Small intestine (tissue), 7 donors: ENCODE measurements around the gene WDR37. TPM values are rescaled to one million over a fixed set of nuclear protein-coding genes. Genes with fewer than 3 reads are reported as not detected.

Experiments
- DNase-seq, 2 donors: peaks; one replicate each; pipeline versions ENCODE4 v3.0.0 to v3.0.0-alpha.2; 2013
- FAIRE-seq: peaks from 2 replicates; lab custom pipeline; 2012; peaks lifted over from hg19 to GRCh38; lab: Jason Lieb, UNC
- H3K27ac ChIP-seq, 3 donors: one replicate each; pipeline ENCODE4 v1.5.1; 2013; ENCODE audit warnings: low read length in 2 of 3, mild to moderate bottlenecking in 2 of 3, control low read depth in 1 of 3, inconsistent platforms in 1 of 3, low read depth in 1 of 3, moderate library complexity in 1 of 3
- H3K27me3 ChIP-seq, 3 donors: one replicate each; pipeline ENCODE4 v1.6.1; 2013; ENCODE audit warnings: low read length in 3 of 3, inconsistent platforms in 1 of 3; ENCODE audit not compliant: control insufficient read depth in 3 of 3, insufficient read depth in 3 of 3
- H3K36me3 ChIP-seq, 3 donors: one replicate each; pipeline ENCODE4 v1.6.1; 2013; ENCODE audit warnings: low read length in 3 of 3, inconsistent platforms in 1 of 3, low read depth in 1 of 3, mild to moderate bottlenecking in 1 of 3, moderate library complexity in 1 of 3; ENCODE audit not compliant: control insufficient read depth in 3 of 3, insufficient read depth in 2 of 3
- H3K4me1 ChIP-seq, 3 donors: one replicate each; pipeline ENCODE4 v1.6.1; 2013; ENCODE audit warnings: low read length in 2 of 3, inconsistent platforms in 1 of 3, low read depth in 1 of 3, mild to moderate bottlenecking in 1 of 3, moderate library complexity in 1 of 3; ENCODE audit not compliant: control insufficient read depth in 3 of 3, insufficient read depth in 2 of 3
- H3K4me3 ChIP-seq, 3 donors: one replicate each; pipeline ENCODE4 v1.5.1; 2013; ENCODE audit warnings: low read length in 3 of 3, control low read depth in 1 of 3, inconsistent platforms in 1 of 3, low read depth in 1 of 3, mild to moderate bottlenecking in 1 of 3, moderate library complexity in 1 of 3
- H3K9me3 ChIP-seq, 2 donors: one replicate each; pipeline ENCODE4 v1.6.1; 2013; ENCODE audit warnings: low read depth in 1 of 2, low read length in 1 of 2; ENCODE audit not compliant: control insufficient read depth in 2 of 2, insufficient read depth in 1 of 2
- WGBS, 3 donors: extraction: QIAGEN DNeasy Blood & Tissue Kit; methylation state at CpG; one replicate each; pipeline ENCODE4 v1.1.7; 2013; 5-methylcytosine and 5-hydroxymethylcytosine counted together
- polyA plus RNA-seq, 4 donors: library from polyadenylated mRNA; stranded (reverse) in 3 of 4; unstranded in 1 of 4; fragments of 200-250 nt in 3 of 4; fragments of 120-200 nt in 1 of 4; gene quantifications; one replicate each; pipeline versions ENCODE4 v1.2.1 to v1.2.3, GENCODE V29; 2013
- donor health status: healthy with polysubstance abuse.
- donor health status: control.
- donor health status: control.
- donor health status: Bipolar disorder and iron deficiency.
- donor health status: healthy.

Gene WDR37
- polyA plus RNA-seq, 4 donors = 6.8 to 14.8 (median 7.7) TPM

- Histone ChIP-seq H3K36me3 (peaks cover 7 to 67% (median 9%) of the 10 kb centered on the region in 3 donors), H3K4me3 (no peak overlapping the region), H3K27ac (no peak overlapping the region), H3K4me1 (no peaks in the 10 kb centered on the region), H3K27me3 (no peaks in the 10 kb centered on the region), H3K9me3 (no peaks in the 10 kb centered on the region)
- 96 to 97% (median 96%) methylated on average over 27 of the region's 27 CpGs for WGBS, 3 donors
- FAIRE-seq (no peak), DNase-seq (no peak)
Measured at GRCh38 chr10:1096287-1096889, 40.2 kb downstream of the WDR37 start.

- DNase-seq = no peak
Measured at GRCh38 chr10:1097436-1097835, 41.3 kb downstream of the WDR37 start.

DNA sequence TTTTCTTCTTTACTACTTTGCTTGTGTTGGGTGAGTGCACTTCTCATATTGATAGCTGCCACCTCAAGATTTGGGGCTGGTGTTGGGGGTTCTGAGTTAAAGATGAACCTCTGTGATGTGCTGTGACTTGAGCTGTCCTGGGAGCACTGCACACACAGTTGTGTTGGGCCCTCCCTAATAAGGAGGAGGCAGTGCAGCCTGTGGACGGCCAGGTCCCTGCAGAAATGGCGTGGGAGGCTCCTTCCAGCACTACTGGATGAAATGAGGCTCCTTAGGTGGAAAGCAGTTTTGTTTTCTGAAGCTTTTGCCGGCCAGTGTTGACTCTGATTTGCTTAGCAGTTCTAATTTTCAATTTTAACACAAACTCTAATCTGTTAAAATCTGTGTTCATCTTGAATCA lies 44.0 kb downstream of the WDR37 start:
- DNase-seq (no peak), FAIRE-seq (no peak)
- H3K36me3 ChIP-seq = peaks cover 15 to 75% (median 16%) of the 10 kb centered on the region in 3 donors
- H3K27me3 ChIP-seq = no peaks in the 10 kb centered on the region
- H3K4me1 ChIP-seq = no peaks in the 10 kb centered on the region
- H3K4me3 ChIP-seq = no peak overlapping the region
- 76 to 82% (median 78%) methylated on average over 3 of the region's 3 CpGs for WGBS, 3 donors
- no peaks in the 10 kb centered on the region for H3K9me3 ChIP-seq
- no peak overlapping the region for H3K27ac ChIP-seq

More at GRCh38 chr10:1097436-1097835, 41.3 kb downstream of the WDR37 start:
- WGBS, 3 donors = 91 to 94% (median 94%) methylated on average over 6 of the region's 6 CpGs
- Histone ChIP-seq H3K27ac (no peak overlapping the region), H3K36me3 (peaks cover 7 to 73% (median 8%) of the 10 kb centered on the region in 3 donors), H3K9me3 (no peaks in the 10 kb centered on the region), H3K4me3 (no peak overlapping the region), H3K27me3 (no peaks in the 10 kb centered on the region), H3K4me1 (no peaks in the 10 kb centered on the region)
- no peak for FAIRE-seq

DNA sequence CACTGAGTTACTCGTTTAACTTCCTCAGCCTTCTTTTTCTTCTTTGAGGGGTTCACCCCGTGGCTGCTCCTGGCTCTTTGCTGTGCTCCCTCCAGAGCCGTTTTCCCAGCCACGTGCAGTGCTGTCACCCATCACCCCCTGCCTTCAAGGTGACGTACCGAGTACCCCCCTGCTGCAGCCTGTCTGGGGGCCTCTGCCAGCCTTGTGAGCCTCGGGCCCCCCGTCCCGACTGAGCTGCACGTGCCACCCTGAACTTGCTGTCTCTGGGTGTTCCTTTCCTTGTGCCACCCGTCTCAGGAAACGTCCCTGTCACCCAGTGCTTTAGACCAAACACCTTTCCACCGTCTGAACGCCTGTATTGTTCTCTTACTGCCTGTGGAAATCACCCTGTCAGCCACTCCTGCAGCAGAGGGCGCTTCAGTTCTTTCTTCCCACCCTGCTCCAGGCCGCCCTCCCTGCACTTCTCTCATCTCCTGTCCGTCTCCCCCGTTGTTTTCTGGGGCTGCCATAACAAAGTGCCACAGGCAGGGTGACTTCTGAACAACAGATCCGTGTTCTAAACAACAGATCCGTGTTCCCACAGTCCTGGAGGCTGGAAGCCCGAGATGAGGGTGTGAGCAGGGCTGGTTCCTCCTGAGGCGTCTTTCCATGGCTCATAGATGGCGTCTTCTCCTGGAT lies 44.6 kb downstream of the WDR37 start:
- Histone ChIP-seq H3K36me3 (peaks cover 16 to 73% (median 18%) of the 10 kb centered on the region in 3 donors), H3K4me1 (no peaks in the 10 kb centered on the region), H3K27me3 (no peaks in the 10 kb centered on the region), H3K4me3 (no peak overlapping the region), H3K9me3 (no peaks in the 10 kb centered on the region), H3K27ac (no peak overlapping the region)
- FAIRE-seq (no peak), DNase-seq (no peak)
- 80 to 86% (median 84%) methylated on average over 23 of the region's 23 CpGs for WGBS, 3 donors

- DNase-seq (no peak), FAIRE-seq (no peak)
- H3K4me3 ChIP-seq = no peak overlapping the region
- no peak overlapping the region for H3K27ac ChIP-seq
- no peaks in the 10 kb centered on the region for H3K27me3 ChIP-seq
- H3K36me3 ChIP-seq = peaks cover 17 to 73% (median 19%) of the 10 kb centered on the region in 3 donors
- 96 to 97% (median 97%) methylated on average over 37 of the region's 37 CpGs for WGBS, 3 donors
- H3K4me1 ChIP-seq = no peaks in the 10 kb centered on the region
- H3K9me3 ChIP-seq = no peaks in the 10 kb centered on the region
Measured at GRCh38 chr10:1101946-1102345, 45.8 kb downstream of the WDR37 start.

DNA sequence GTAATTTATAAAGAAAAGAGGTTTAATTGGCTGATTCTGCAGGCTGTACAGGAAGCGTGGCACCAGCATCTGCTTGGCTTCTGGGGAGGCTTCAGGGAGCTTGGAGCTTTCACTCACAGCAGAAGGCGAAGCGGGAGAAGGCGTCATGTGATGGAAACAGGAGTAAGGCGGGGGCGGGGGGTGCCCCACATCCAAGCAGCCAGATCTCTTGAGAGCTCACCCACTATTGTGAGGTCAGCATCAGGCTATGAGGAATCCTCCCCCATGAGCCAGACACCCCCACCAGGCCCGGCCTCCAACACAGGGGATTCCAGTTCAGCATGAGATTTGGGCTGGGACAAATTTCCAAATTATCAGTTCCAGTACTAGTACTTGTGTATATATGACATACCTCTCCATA lies 46.2 kb downstream of the WDR37 start:
- WGBS, 3 donors = 90 to 97% (median 92%) methylated on average over 7 of the region's 7 CpGs
- Histone ChIP-seq H3K4me3 (no peak overlapping the region), H3K27me3 (no peaks in the 10 kb centered on the region), H3K36me3 (peaks cover 15 to 72% (median 22%) of the 10 kb centered on the region in 3 donors), H3K4me1 (no peaks in the 10 kb centered on the region), H3K27ac (no peak overlapping the region), H3K9me3 (no peaks in the 10 kb centered on the region)
- no peak for FAIRE-seq
- DNase-seq = no peak

DNA sequence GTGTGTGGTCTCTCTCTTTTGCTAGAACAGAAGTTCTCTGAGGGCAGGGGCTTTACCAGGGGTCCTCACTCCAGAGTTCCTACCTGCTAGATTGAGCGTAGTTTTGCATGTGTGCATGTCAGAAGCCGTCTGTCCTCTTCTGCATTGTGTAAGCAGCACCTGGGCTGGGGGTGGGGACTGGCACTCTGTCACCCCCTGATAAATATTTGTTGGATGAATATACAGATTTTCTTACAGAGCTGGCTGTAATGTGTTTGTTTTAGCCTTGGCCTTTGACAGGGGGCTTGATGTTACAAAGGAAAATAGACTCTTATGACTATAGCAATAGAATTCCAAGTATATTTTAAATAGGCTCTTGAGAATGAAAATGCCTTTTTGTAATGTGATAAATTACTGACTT lies 46.6 kb downstream of the WDR37 start:
- Histone ChIP-seq H3K36me3 (peaks cover 17 to 70% (median 22%) of the 10 kb centered on the region in 3 donors), H3K4me1 (no peaks in the 10 kb centered on the region), H3K4me3 (no peak overlapping the region), H3K9me3 (no peaks in the 10 kb centered on the region), H3K27ac (no peak overlapping the region), H3K27me3 (no peaks in the 10 kb centered on the region)
- WGBS, 3 donors = 89 to 96% (median 91%) methylated on average over 2 of the region's 2 CpGs
- DNase-seq (no peak), FAIRE-seq (no peak)

GRCh38 chr10:1103551-1103950 lies 47.4 kb downstream of the WDR37 start:
- no peak overlapping the region for H3K27ac ChIP-seq
- H3K4me3 ChIP-seq = no peak overlapping the region
- peaks cover 17 to 72% (median 25%) of the 10 kb centered on the region in 3 donors for H3K36me3 ChIP-seq
- H3K9me3 ChIP-seq = no peaks in the 10 kb centered on the region
- no peaks in the 10 kb centered on the region for H3K4me1 ChIP-seq
- DNase-seq (no peak), FAIRE-seq (no peak)
- no peaks in the 10 kb centered on the region for H3K27me3 ChIP-seq
- 95 to 97% (median 95%) methylated on average over 17 to 18 of the region's 18 CpGs for WGBS, 3 donors
